COLO668 (cell line): ENCODE results near the gene TRAF2.
A peak's percentile ranks its signal among the peaks of the same experiment; 100 is the strongest.

ENCODE experiments used
- DNase-seq: peaks from one replicate; lab custom pipeline; 2025; ENCODE audit not compliant: unreplicated experiment; lab: John Stamatoyannopoulos, UW

Gene TRAF2

DNA sequence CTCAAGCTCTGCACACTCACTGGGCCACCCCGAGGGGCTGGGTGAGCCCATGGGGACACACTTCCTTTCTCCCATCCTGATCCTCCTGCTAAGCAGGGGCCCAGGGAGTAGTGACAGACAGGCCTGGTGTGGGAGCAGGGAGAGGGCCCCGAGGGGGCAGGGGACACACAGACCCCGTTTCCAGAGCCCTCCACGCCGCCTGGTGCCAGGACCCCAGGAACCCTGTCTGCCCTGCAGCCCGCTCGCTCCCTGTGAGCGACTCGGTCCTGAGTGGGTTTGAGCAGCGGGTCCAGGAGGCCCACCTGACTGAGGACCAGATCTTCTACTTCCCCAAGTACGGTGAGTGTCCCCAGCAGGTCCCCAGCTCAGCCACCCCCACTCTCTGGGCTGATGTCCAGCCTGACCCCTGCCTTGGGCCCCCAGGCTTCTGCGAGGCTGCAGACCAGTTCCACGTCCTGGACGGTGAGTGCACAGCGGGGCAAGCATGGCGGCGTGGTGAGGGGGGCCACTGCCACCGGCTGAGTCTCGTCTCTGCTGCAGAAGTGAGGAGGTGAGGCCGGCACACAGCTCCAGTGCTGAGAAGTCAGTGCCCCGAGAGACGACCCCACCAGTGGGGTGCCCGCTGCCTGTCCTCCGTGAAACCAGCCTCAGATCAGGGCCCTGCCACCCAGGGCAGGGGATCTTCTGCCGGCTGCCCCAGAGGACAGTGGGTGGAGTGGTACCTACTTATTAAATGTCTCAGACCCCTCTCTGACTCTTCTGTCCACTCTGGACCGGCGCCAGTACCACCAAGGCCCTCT is 60.1 kb downstream of the TRAF2 start:
- no peak for DNase-seq

DNA sequence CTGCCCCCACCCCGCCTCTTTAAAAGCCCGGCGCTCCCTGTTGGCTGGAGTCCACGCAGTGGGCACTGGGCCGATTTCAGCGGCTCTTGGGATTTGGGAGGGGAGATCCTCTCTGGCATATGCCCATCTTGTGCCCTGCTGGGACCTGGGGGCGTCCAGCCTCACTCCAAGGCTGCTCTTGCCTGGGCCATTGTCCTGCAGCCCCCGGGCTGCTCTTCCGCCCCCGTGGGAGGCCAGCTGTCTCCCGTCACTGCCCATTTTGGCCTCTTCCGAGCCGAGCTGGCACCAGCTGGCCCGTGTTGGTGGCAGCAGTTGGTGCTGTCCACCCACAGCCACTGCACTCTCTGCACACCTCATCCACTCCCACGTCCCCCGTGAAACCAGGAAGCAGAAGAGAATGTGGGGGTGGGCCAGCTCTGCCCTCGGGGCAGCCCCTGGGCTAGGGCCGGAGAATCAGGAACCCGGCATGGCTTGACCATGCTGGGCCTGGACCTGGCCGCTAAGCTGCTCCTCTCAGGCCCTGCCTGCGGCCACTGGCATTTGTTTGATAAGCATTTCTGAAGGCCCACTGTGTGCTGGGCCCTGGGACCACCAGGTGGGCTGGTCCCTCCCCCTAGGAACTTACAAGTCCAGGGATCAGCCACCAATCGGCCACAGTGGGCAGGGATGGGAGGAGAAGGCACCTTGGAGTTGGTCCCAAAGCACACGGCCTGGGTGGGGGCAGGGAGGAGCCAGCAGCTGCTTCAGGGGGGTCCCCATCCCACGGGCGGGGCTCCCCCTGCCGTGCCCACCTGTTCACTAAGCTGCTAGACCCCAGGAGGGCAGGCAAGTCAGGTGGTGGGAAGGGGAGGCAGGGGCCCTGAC is 60.9 kb downstream of the TRAF2 start:
- DNase-seq = no peak

DNA sequence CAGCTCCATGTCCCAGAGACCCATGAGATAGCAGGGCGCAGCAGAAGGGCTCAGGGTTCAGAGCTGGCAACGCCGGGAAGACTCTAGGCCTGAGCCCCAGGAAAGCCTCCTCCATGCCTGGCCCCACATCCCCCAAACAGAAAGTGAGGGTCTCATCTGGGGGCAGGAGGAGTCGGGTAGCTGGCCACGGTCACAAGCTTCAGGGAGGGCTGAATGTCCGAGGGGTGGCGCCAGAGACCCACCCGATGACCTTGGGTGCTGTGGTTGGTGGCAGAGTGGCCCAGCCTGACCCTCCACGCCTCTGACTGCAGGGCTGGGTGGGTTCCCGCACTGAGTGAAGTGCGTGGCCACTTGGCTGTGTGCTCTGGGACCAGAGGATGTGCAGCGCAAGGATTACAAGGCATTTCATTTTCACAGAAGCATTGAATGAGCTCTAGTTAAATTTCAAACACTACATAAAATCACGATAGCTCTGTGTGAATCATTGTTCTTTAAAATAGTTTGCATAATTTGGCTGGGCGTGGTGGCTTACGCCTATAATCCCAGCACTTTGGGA is 61.7 kb downstream of the TRAF2 start:
- peak; percentile 66 for DNase-seq

DNA sequence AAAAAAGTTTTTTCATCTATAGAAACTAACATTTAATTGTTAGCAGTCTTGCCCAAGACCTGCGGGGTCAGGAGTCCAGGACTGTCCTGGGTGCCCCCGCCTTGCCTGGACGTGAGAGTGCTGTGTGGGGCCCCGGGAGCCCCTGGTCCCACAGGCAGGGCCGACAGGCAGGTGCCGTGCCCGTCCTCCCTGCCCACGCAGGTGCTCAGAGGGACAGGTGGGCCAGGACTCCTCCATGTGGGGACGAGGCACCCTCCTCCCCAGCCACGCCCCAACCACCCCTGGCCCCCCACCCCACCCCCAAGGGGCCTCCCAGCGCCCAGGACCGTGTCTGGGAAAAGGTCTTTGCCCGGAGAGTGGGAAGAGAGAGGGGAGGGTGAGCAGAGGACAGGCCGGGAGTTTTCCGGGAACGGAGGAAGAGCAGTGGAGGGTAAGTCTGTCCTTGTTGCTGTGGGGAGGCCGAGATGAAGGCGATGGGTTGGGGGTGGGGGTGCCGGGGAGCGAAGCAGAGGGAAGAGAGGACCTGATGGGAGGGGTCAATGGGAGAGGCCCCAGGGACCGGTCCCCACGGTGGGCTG is 63.0 kb downstream of the TRAF2 start:
- peak; percentile 71 for DNase-seq

DNA sequence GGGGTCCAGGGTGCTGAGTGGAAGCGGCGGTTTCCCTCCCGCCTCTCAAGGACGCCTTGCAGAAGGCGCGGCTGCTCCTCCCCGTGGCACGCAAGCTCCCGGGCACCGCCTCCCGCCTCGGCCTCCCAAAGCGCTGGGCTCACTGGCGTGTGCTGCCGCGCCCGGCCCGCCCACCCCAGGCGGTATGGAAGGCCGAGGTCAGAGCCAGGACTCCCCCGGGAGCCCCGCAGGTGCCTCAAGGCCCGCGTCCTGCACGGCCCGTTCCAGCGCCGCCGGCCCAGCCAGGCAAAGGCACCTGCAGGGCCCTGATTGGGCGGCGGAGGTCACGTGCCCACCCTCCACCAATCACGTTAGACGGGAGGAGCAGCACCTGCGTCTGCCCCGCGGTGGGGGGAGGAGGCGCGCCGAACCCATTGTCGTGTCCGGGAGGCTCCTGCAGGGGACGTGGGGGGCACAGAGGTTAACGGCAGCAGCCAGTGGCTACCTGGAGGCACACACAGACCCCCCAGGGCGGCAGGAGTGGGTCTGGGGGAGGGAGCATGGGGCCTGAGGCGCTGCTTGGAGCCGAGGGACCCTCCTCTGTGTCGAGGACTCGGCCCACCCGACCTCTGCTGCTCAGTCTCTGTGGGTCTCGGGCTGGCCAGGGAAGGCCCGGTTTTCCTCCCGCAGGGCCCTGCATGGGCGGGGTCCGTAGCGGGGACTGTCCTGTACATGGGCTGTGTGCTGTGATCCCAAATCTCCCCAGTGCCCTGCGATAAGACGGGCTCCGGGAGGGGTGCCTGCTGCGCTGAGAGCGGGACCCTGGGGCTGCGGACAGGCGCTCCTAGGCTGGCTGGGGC is 63.7 kb downstream of the TRAF2 start:
- DNase-seq = peak; percentile 98

DNA sequence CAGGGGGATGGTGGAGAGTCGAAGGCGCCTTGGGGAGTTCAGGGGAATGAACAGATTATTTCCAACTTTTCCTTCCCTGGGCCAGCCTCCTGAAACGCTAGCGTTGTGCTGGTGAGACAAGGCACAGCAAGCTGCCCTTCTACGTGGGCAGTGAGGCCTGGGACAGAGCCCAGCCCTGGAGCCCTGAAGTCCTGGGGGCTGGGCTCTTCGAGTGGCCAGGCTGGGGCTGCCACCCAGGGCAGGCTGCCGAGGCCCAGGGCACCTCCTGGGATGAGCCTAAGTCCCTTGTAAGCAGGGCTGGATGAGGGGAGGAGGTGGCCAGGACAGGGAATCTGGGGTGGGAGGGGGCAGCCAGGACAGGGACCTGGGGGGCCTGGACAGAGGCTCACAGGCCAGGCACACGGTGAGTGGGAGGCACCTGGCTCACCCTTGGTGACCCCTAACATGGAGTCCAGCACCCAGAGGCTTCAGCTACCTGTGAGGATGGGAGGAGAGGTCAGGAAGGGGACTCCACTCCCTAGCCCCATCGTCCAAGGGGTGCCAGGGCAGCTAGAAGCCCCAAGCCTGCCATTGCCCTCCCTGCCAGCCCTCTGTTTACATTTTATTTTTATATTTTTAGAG is 64.5 kb downstream of the TRAF2 start:
- peak; percentile 47 for DNase-seq

DNA sequence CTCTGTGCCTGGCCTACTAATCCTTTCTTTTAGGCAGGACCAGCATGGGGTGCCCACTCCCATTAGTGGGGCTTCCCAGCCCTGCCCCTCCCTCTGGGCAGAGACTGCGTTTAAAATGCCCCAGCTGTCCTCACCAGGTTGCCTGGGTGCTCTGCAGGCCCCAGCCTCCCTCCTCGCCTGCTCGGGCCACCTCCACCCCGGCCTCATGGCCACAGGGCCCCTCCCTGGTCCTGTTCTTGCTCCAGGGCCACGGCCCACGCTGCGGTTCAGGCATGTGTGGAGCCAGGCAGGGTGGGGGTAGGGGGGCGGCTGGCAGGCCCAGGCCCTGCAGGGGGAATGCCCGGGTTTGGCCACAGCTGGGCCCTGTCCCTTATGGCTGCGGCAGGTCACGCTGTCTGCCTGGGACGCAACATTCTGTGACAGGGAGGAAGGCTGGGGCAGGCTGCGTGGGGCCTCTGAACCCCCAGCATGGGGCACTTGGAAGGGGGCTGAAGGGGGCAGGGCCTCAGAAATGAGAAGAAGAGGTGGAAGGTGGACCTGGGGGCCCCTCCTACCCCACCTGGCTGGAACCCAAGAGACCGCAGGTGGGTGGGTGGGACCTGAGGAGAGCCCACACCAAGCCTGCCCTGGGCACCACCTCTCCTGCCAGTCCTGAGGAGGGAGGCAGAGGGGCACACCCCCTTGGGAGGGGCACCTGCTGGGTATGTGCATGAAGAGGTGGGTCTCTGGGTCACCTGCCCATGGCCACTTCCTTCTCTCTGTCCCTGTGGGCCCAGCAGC is 65.4 kb downstream of the TRAF2 start, which contains the start of gene LCN12:
LCN12 (plus strand) TSS at position 733 of the 780 bp plus-strand sequence. CDS start 55 bp downstream, outside the sequence.
- DNase-seq = no peak

DNA sequence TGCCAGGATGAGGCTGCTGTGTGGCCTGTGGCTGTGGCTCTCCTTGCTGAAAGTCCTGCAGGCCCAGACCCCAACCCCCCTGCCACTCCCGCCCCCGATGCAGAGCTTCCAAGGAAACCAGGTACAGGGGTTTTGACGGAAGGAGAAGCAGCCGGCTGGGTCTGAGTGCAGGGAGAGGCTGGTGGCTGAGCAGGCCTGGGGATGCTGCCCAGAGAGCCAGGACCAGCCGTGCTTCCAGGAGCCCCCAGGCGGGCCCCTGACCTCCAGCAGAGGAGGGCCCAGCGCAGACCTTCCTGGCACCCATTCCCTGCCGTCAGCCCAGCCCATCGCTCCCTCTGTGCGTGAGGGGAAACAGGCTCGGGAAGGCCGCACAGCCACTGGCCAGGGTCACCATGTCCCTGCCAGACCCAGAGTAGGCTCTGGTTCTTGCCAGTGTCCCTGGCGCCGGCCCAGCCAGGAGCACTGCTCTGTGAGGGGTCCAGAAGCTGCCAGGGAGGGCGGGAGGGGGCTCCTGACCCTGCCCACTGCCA is 66.1 kb downstream of the TRAF2 start:
- DNase-seq = no peak

DNA sequence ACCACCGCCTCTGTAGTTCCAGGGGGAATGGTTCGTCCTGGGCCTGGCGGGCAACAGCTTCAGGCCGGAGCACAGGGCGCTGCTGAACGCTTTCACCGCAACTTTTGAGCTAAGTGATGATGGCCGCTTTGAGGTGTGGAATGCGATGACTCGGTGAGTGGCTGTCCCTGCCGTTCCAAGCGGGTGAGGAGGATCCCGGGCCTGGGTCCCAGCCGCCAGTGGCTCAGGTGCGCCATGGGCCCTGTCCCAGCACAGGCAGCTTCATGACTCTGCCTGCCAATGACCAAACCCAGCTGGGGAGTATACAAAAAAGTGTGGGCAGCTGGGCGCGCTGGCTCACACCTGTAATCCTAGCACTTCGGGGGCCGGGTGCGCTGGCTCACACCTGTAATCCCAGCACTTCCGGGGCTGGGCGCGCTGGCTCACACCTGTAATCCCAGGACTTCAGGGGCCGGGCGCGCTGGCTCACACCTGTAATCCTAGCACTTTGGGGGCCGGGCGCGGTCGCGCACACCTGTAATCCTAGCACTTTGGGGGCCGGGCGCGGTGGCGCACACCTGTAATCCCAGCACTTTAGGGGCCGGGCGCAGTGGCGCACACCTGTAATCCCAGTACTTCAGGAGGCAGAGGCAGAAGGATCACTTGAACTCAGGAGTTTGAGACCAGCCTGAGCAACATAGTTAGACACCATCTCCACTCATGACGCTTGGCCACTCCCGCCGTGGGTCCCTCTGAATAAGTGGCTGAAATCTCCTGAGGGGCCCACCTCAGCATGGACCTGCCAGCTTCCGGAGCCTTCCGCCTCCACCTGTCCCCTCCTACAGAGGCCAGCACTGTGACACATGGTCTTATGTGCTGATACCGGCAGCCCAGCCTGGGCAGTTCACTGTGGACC is 66.8 kb downstream of the TRAF2 start:
- DNase-seq = no peak

DNA sequence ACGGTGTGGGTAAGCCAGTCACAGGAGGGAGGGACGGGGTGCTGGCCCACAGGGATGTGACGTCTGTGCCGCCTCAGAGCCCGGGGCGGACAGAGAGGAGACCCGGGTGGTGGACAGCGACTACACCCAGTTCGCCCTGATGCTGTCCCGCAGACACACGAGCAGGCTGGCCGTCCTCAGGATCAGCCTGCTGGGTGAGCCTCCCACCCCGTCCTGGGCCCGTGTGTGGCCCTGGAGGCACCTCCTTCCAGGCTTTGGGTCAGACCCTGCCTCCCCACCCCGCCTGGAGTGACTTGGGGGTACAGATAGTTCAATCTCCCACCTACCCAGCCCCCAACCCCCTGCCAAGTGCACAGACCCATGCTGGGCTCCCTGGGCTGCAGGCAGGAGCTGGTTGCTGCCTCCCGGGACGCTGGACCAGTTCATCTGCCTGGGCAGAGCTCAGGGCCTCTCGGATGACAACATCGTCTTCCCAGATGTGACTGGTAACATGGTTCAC is 67.5 kb downstream of the TRAF2 start:
- no peak for DNase-seq

DNA sequence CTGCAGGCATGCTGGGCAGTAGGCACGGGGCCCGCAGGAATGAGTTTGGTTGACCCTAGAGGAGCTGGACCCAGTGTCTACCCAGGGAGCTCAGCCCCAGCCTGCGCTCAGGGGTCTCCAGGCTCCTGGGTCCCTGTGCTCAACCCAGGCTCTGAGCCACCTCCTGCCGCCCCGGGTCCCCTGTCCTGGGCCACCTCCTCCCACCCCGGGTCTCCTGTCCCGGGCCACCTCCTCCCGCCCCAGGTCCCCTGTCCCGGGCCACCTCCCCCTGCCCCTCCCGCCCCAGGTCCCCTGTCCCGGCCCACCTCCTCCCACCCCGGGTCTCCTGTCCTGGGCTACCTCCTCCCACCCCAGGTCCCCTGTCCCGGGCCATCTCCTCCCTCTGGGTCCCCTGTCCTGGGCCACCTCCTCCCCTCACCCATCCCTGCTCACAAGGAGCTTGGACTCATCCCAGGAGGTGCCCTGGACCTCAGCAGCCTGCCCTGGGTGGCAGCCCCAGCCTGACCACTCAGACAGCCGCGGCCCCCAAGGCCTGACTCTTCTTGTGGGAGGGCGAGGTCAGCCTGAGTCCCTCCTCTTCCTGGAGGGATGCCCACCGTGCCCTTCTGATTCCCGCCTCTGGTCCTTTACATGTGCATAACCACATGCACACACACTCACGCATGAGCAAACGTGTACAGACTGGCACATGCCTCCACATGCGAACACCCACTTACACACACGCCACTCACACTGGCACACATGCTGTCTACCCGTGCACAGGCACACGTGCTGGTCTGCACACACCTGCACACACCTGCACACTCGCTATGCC is 68.2 kb downstream of the TRAF2 start:
- DNase-seq = no peak

DNA sequence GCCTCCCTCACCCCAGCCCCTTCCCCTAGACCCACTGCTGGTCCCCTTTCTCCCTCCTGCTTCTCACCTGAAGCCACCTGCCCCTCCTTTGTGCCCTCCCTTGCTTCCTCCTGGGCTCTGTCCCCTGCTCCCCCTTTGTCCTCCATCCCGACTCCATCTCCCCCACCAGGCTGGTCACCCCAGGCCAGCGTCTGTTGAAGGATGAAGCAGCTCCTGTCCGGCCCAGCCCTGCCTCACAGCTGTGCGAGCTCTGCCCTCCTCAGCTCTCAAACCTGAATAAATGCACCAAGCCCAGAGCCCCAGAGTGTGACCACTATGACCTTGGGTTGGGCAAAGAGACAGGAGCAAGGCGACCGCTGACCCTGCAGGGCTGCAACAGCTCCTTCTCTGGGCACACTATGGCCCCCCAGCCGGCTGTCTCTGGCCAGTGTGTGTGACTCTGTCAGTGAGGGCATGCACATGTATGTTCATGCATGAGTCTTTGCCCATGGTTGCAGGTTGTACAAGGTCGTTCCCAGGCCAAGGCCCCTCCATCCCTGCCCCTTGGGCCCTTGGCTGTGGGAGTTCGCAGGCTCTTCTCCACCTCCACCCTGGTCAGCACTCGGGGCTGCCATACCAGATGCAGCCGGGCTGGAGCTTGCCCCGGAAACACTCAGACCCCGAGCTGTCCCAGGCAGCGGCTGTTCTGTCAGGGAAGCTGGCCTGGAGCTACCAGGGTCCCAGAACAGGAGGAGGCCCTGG is 69.1 kb downstream of the TRAF2 start:
- DNase-seq = no peak

DNA sequence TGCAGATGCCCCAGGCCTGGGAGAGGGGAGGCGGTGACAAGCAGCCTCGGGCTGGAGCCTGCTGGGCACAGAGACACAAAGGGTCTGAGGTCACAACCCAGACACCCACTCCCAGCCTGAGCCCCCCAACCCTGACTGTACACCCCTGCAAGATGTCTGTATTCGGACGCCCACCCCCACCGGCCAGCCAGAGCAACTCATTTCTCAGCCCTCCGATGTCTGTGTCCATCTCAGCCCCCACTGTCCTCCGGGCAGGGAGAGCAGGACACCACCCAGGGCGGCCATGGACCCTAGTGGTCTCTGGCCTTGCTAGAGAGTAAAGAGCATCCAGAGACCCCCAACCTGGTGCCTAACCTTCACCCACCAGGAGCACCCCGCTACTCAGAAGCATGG is 69.6 kb downstream of the TRAF2 start:
- DNase-seq = no peak

DNA sequence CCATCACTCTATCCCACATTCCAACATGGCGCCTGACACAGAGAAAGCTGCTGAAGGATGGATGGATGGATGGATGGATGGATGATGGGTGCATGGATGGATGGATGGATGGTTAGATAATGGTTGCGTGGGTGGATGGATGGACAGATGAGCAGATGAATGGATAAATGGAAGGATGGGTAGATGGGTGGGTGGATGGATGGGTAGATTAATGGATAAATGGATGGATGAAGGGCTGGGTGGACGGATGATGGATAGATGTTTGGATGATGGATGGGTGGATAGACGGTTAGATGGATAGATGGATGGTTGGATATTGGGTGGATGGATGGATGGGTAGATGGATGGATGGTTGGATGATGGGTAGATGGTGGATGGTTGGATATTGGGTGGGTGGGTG is 70.3 kb downstream of the TRAF2 start:
- no peak for DNase-seq

DNA sequence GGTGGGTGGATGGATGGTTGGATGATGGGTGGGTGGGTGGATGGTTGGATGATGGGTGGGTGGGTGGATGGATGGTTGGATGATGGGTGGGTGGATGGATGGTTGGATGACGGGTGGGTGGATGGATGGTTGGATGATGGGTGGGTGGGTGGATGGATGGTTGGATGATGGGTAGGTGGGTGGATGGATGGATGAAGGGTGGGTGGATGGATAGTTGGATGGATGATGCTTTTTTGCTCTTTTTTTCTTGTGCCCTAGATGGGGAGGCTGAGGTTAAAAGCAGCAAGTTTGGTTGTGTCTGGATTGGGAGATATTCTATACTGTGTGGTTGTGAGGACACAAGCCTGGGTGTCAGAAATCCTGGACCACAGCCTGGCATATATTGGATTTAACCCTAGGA is 71.1 kb downstream of the TRAF2 start:
- DNase-seq = no peak

DNA sequence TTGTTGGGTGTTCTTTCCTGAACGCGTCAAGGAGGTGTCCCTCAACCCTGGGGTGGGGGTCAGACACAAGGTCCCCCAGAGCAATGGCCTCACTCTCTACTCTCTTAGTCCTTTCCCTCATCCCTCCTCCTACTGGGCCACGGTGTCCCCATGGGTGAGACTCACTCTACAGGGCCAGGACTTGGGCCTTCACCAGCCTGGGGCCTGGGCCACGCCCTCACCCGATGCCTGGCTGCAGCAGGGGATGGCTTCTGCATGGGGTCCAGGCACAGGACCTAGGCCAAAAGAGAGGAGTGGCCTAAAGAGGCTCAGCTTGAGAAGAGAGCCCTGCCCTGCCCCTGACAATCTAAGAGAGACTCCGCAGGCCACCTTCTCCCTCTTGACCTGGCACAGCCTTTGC is 71.6 kb downstream of the TRAF2 start:
- DNase-seq = no peak
